OCI-LY7 (cell line): ENCODE results near the gene RASAL2. TPM values are rescaled to one million over a fixed set of nuclear protein-coding genes. Genes with fewer than 3 reads are reported as not detected.

Experiments
- BruUV-seq: library from RNA; stranded (reverse); fragments of 400-500 nt; replicated peaks from 2 replicates; lab custom pipeline; 2021; lab: Mats Ljungman, UMichigan
- CTCF ChIA-PET: fragments of 300-600 bp; sonication (Branson Sonifier 250); formaldehyde crosslinking; loops from one replicate; lab custom pipeline; 2022; ENCODE audit warnings: antibody characterized with exemption; ENCODE audit not compliant: unreplicated experiment; lab: Charles Lee
- POLR2A ChIA-PET: fragments of 300-600 bp; sonication (Branson Sonifier 250); formaldehyde crosslinking; loops from one replicate; lab custom pipeline; 2022; ENCODE audit warnings: antibody characterized with exemption; lab: Charles Lee
- DNase-seq: peaks from one replicate; pipeline ENCODE4 v3.0.0-alpha.2; 2015; ENCODE audit warnings: low spot score
- H2AFZ ChIP-seq: fragments of 200-600 bp; sonication (generic), shearing (Covaris generic); 2 replicates; pipeline ENCODE4 v1.6.1; 2014; ENCODE audit warnings: mild to moderate bottlenecking, antibody characterized with exemption, low read length, moderate library complexity
- H3K27ac ChIP-seq: fragments of 200-600 bp; sonication (generic); 2 replicates; pipeline ENCODE4 v1.5.1; 2014; ENCODE audit warnings: mixed run types, low read depth, mild to moderate bottlenecking, moderate library complexity, low read length, inconsistent platforms; ENCODE audit not compliant: poor library complexity, severe bottlenecking
- H3K36me3 ChIP-seq: fragments of 200-600 bp; sonication (generic); 2 replicates; pipeline ENCODE4 v1.6.1; 2014; ENCODE audit warnings: mild to moderate bottlenecking, antibody characterized with exemption, low read length, moderate library complexity, mixed read lengths; ENCODE audit not compliant: insufficient read depth
- H3K4me1 ChIP-seq: fragments of 200-600 bp; sonication (generic); 2 replicates; pipeline ENCODE4 v1.5.1; 2014; ENCODE audit warnings: mild to moderate bottlenecking, low read length; ENCODE audit not compliant: insufficient read depth, poor library complexity, severe bottlenecking
- H3K4me2 ChIP-seq: fragments of 200-600 bp; sonication (generic); 2 replicates; pipeline ENCODE4 v1.6.1; 2014; ENCODE audit warnings: mild to moderate bottlenecking, low read length
- H3K4me3 ChIP-seq: fragments of 200-600 bp; sonication (generic); 2 replicates; pipeline ENCODE4 v1.5.1; 2014; ENCODE audit warnings: mild to moderate bottlenecking, low read depth, low read length; ENCODE audit not compliant: poor library complexity, severe bottlenecking
- H3K79me2 ChIP-seq: fragments of 200-600 bp; sonication (generic); 2 replicates; pipeline ENCODE4 v1.6.1; 2016; ENCODE audit warnings: low read depth, mild to moderate bottlenecking, low read length, moderate library complexity, mixed read lengths; ENCODE audit not compliant: insufficient read depth
- H3K9me2 ChIP-seq: fragments of 200-600 bp; sonication (generic); 2 replicates; pipeline ENCODE4 v1.6.1; 2016; ENCODE audit warnings: mild to moderate bottlenecking, low read length, mixed read lengths; ENCODE audit not compliant: insufficient read depth
- H3K9me3 ChIP-seq: fragments of 200-600 bp; sonication (generic); 2 replicates; pipeline ENCODE4 v1.6.1; 2014; ENCODE audit warnings: mild to moderate bottlenecking, mixed run types, low read length, mixed read lengths
- H4K20me1 ChIP-seq: fragments of 200-600 bp; sonication (generic); 2 replicates; pipeline ENCODE4 v1.6.1; 2014; ENCODE audit warnings: mild to moderate bottlenecking, antibody characterized with exemption, low read length, moderate library complexity, mixed read lengths; ENCODE audit not compliant: insufficient read depth
- CTCF ChIP-seq: fragments of 200-600 bp; sonication (generic); conservative IDR thresholded peaks from 2 replicates; pipeline ENCODE4 v1.5.1; 2014; ENCODE audit warnings: mild to moderate bottlenecking, antibody characterized with exemption, low read length, moderate library complexity, mixed read lengths
- EZH2phosphoT487 ChIP-seq: fragments of 200-600 bp; sonication (generic); IDR thresholded peaks from 2 replicates; pipeline ENCODE4 v1.6.1; 2018; ENCODE audit warnings: low read depth, borderline replicate concordance, mild to moderate bottlenecking, mixed run types, antibody characterized with exemption, low read length, moderate library complexity, mixed read lengths
- intact Hi-C: fragments of 100-400 bp; cut with micrococcal nuclease; formaldehyde crosslinking; loops from one replicate; pipeline ENCODE4 v1.10.0; 2022; ENCODE audit not compliant: unreplicated experiment
- total RNA-seq, 2 experiments: library from RNA; depleted of rRNA in 1 of 2; stranded (reverse); fragments of >200 nt in 1 of 2; shearing (Covaris generic) in 1 of 2; gene quantifications; 2 replicates each; pipeline ENCODE4 v1.2.3, GENCODE V29; 2014 to 2022

Gene RASAL2
- total RNA-seq, 2 experiments from 2014 or later: 0.09 to 0.27 TPM

GRCh38 chr1:178091986-178092745 lies 1.7 kb upstream of the RASAL2 start:
- Histone ChIP-seq H3K36me3 (no peaks in the 10 kb centered on the region), H3K9me2 (no peaks in the 10 kb centered on the region), H4K20me1 (no peaks in the 10 kb centered on the region), H3K4me2 (no peak overlapping the region), H3K4me1 (no peaks in the 10 kb centered on the region), H3K4me3 (no peak overlapping the region), H3K27ac (no peak overlapping the region), H2AFZ (no peak overlapping the region), H3K79me2 (no peaks in the 10 kb centered on the region), H3K9me3 (no peaks in the 10 kb centered on the region)
- no TSS peak for BruUV-seq
- DNase-seq: no peak
- intact Hi-C loops: no loop called here
- CTCF ChIA-PET: no interaction called here
- POLR2A ChIA-PET: no interaction called here
- TF ChIP-seq EZH2phosphoT487 (no peak), CTCF (no peak)

- ChIA-PET POLR2A (interaction anchor here (0.6 kb wide), 1 partner anchor 39 kb away, joined by 4 read pairs; no protein-coding TSS in a partner anchor), CTCF (no interaction called here)
- BruUV-seq: no TSS peak
- H4K20me1 ChIP-seq: no peaks in the 10 kb centered on the region
- no peaks in the 10 kb centered on the region for H3K79me2 ChIP-seq
- H3K9me2 ChIP-seq: no peaks in the 10 kb centered on the region
- intact Hi-C loops: no loop called here
- peak overlapping the region; percentile 23; the same call in 1 of the 2 replicates for H2AFZ ChIP-seq
- H3K4me3 ChIP-seq: peak overlapping the region; percentile 64
- peak overlapping the region; percentile 59 for H3K4me2 ChIP-seq
- H3K27ac ChIP-seq: no peak overlapping the region
- TF ChIP-seq EZH2phosphoT487: no peak
- TF ChIP-seq CTCF: no peak
- DNase-seq: no peak
- H3K9me3 ChIP-seq: no peaks in the 10 kb centered on the region
- no peaks in the 10 kb centered on the region for H3K36me3 ChIP-seq
- no peaks in the 10 kb centered on the region for H3K4me1 ChIP-seq
Measured at GRCh38 chr1:178092878-178093493, 918 bp upstream of the RASAL2 start.

- Histone ChIP-seq H2AFZ (peak overlapping the region; percentile 23; the same call in 1 of the 2 replicates), H3K79me2 (no peaks in the 10 kb centered on the region), H3K9me3 (no peaks in the 10 kb centered on the region), H3K9me2 (no peaks in the 10 kb centered on the region), H3K36me3 (no peaks in the 10 kb centered on the region), H3K4me1 (no peaks in the 10 kb centered on the region), H4K20me1 (no peaks in the 10 kb centered on the region), H3K4me2 (peak overlapping the region; percentile 59), H3K27ac (no peak overlapping the region), H3K4me3 (peak overlapping the region; percentile 64)
- peak; percentile 64 for DNase-seq
- no TSS peak for BruUV-seq
- POLR2A ChIA-PET: interaction anchor here (0.6 kb wide), 1 partner anchor 40 kb away, joined by 4 read pairs; no protein-coding TSS in a partner anchor
- no peak for TF ChIP-seq EZH2phosphoT487
- no peak for TF ChIP-seq CTCF
- CTCF ChIA-PET: no interaction called here
- intact Hi-C loops: no loop called here
Measured at GRCh38 chr1:178093494-178093950, 382 bp upstream of the RASAL2 start.
